HG03558 (cell line): ENCODE measurements around the gene ZNF597.
"Not testable (repeated sequence)": the region's sequence is repeated elsewhere in the genome, so short reads cannot be mapped to it uniquely, and the experiment has no call there.

Experiments used
- ATAC-seq: cut with Tn5 transposase; IDR thresholded peaks from one replicate; pipeline ENCODE4 v1.9.1; 2021; ENCODE audit warnings: moderate number of reproducible peaks; ENCODE audit not compliant: unreplicated experiment; ENCODE audit errors: extremely low read depth

The ZNF597 gene

DNA sequence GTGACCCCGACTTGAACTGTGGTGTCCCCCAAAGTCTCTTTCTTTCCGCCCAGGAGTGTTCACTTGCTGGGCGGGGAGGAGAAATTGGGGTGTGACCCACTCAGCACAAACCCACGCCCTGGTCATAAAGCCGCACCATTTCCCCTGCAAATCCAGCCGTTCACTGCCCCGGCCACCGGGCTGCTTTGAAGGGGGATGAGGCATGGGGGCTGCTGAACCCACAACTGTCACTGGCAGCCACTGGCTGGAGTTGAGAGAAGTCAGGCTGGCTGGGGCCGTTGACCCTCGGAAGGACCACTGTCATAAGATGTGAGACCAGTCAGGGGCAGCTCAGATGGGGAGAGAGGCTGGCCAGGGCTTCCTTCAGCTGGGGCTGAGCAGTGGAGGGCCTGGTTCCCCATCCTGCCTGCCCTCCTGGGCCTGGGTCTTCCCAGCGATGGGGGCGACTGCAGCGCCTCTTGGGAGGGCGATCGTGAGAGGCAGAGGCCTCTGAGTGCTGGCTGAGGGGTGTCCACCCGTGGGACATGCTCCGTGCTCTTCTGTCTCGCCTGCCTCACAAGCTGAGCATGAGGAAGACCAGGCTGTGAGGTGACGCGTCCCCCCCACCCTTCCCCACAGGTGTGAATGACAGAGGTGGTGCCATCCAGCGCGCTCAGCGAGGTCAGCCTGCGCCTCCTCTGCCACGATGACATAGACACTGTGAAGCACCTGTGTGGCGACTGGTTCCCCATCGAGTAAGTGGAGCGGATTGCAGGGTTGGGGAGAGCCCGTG is 32.5 kb upstream of the ZNF597 start:
- ATAC-seq, result no peak

DNA sequence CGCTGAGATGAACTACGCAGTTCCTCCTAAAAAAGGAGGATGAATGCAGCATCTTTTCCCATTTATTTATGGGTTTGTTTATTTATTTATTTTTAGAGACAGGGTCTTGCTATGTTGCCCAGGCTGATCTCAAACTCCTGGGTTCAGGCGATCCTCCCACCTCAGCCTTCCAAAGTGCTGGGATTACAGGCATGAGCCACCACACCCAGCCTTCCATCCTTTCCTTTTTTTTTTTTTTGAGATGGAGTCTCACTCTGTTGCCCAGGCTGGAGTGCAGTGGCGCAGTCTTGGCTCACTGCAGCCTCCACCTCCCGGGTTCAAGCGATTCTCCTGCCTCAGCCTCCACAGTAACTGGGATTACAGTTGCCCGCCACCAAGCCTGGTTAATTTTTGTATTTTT is 31.6 kb upstream of the ZNF597 start:
- not testable (repeated sequence) for ATAC-seq

GRCh38 chr16:3474136-3474779 is 31.0 kb upstream of the ZNF597 start:
- no peak for ATAC-seq

DNA sequence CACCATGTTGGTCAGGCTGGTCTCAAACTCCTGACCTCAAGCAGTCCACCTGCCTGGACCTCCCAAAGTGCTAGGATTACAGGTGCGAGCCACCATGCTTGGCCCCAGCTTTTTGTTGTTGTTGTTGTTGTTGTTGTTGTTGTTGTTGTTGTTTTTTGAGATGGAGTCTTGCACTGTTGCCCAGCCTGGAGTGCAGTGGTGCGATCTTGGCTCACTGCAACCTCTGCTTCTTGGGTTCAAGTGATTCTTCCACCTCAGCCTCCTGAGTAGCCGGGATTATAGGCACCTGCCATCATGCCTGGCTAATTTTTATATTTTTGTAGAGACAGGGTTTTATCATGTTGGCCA is 30.3 kb upstream of the ZNF597 start:
- not testable (repeated sequence) for ATAC-seq

DNA sequence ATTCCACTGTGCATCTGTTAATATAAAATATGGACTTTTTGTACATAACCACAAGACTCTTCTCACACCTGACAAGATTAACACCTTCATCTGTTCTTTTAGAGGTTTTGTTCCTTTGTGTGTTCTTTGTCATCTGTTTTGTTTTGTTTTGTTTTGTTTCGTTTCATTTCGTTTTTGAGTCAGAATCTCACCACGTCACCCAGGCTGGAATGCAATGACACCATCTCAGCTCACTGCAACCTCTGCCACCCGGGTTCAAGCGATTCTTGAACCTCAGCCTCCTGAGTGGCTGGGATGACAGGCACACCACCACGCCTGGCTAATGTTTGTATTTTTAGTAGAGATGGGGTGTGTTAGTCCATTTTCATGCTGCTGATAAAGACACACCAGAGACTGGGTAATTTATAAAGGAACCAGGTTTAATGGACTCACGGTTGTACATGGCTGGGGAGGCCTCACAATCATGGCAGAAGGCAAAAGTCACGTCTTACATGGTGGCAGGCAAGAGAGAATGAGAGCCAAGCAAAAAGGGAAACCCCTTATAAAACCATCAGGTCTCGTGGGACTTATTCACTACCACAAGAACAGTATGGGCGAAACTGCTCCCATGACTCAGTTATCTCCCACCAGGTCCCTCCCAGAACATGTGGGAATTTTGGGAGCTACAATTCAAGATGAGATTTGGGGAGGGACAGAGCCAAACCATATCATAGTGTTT is 29.7 kb upstream of the ZNF597 start:
- ATAC-seq, result no peak

DNA sequence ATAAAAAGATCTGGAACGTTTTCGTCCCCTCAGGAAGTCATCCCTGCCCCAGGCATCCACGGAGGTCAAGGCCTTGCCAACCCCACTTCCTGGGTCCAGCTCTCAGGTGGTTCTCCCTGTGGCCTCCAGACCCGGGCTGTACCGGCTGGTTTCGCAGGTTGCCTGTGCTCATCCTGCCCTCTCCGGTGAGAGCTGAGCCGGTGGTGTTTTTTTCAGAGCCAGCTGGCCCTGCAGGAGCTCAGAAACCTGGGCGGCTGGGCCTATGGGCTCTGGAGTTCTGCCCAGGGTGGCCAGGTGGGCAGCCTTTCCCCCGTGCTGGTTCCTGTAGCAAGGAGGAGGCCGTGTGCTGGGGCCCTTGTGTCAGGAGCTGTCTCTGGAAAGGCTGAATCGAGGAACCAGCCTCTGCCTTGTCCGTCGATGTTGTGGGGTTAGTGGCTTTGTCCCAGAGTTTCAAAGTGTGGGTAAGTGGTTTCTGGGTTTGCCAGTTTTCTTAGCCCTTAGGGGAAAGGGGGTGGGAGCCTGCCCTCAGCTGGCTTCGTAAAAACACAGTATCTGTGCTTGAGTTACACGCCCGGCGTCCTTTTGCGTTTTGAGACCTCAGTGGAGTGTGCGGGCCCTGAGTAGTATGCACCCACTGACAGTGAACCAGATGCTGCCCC is 28.3 kb upstream of the ZNF597 start:
- ATAC-seq, result no peak

GRCh38 chr16:3470723-3471122 is 27.4 kb upstream of the ZNF597 start:
- no peak for ATAC-seq

GRCh38 chr16:3469736-3470135 is 26.4 kb upstream of the ZNF597 start:
- no peak for ATAC-seq

- ATAC-seq, result no peak
Measured at GRCh38 chr16:3468501-3468900, 25.2 kb upstream of the ZNF597 start.

- no peak for ATAC-seq
Measured at GRCh38 chr16:3467921-3468320, 24.6 kb upstream of the ZNF597 start.

- ATAC-seq, result no peak
Measured at GRCh38 chr16:3467182-3467581, 23.9 kb upstream of the ZNF597 start.

DNA sequence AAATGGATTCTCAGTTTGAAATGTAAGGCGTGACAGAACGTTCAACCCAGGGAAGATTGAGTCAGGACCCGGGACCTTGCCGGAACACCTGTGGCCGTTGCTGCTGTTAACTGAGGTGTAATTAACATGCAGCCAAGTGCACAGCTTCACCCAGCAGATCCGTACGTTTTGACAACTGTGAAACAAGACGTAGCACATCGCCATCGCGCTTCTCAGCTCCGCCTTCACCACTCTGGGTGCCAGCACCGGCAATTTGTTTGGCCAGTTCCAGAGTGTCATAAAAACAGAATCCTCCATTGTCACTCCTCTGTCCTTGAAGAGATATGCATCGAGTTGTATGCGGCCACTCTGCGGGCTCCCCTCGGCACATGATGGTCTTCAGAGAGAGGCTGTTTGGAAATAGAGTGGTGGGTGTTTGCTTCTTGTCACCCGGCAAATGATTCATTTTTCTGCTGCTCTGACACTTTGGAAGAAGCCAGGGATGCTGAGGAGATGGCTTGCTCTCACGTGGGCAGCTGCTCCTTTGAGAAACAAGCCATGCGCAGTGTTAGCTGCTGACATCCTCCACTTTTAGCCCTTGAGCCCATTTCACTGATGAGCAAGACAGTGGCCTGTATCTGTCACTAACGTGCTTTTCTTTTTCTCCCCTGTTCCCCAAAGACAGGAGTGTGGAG is 22.7 kb upstream of the ZNF597 start:
- no peak for ATAC-seq

GRCh38 chr16:3465301-3465700 is 22.0 kb upstream of the ZNF597 start:
- ATAC-seq, result no peak

- no peak for ATAC-seq
Measured at GRCh38 chr16:3461151-3461550, 17.8 kb upstream of the ZNF597 start.

- ATAC-seq, result no peak
Measured at GRCh38 chr16:3460585-3460984, 17.3 kb upstream of the ZNF597 start.

DNA sequence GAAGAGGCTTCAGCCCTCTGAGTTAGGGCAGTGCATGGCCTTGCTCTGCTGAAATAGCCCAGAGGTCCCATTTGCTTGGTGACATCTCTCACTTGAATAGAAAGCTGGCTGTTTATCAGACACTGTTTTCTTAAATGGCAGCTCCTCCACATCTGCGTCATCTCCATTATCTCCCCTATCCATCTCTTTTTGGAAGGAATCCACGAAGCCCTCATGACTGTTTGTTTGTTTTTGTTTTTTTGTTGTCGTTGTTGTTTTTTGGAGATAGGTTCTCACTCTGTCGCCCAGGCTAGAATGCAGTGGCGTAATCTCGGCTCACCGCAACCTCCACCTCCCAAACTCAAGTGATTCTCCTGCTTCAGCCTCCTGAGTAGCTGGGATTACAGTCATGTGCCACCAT is 16.8 kb upstream of the ZNF597 start:
- ATAC-seq, result no peak

DNA sequence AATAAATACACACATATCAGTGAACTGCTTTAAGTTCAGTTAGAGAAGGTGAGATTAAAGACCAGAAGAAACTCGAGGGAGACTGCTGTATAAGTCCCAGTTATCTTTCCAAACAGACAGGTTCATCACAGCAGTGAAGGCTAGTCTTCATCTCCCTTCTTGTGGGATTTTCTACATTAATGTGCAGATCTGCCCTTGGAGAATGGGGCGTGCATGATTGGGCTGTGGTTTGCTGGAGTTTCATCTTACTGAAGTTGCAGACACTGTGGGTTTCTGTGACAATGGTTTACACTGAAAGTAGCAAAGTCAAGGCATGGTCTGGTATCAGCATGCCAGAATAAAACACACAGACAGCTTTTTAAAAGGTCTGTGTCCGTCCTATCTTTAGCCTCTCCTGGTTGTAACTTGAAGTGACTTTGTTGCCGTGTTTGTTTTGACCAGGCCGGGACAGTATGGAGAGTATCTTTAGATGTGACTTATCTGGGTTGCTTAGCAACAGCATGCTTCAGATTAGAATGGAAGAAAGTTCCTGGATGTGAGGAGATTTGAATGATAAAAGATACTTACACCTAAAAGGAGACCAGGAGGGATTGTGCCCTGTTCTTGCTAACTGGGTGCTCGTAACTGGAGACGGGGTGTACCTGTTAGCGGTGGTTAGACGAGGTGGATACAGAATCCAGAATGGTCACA is 16.2 kb upstream of the ZNF597 start:
- no peak for ATAC-seq

- no peak for ATAC-seq
Measured at GRCh38 chr16:3458852-3459361, 15.6 kb upstream of the ZNF597 start.

- ATAC-seq, result no peak
Measured at GRCh38 chr16:3458278-3458851, 15.1 kb upstream of the ZNF597 start.
